GM10266 (cell line): Measurements from ENCODE around the gene KIF5B.
A peak's percentile ranks its signal among the peaks of the same experiment; 100 is the strongest.

Source experiments
- DNase-seq: peaks from one replicate; pipeline ENCODE4 v3.0.0; 2012; ENCODE audit errors: extremely low spot score
- CTCF ChIP-seq: IDR thresholded peaks from 2 replicates; pipeline ENCODE4 v1.5.1; 2012; ENCODE audit warnings: mild to moderate bottlenecking, low read depth; ENCODE audit not compliant: control insufficient read depth, insufficient read depth; ENCODE audit errors: missing control alignments

KIF5B gene

DNA sequence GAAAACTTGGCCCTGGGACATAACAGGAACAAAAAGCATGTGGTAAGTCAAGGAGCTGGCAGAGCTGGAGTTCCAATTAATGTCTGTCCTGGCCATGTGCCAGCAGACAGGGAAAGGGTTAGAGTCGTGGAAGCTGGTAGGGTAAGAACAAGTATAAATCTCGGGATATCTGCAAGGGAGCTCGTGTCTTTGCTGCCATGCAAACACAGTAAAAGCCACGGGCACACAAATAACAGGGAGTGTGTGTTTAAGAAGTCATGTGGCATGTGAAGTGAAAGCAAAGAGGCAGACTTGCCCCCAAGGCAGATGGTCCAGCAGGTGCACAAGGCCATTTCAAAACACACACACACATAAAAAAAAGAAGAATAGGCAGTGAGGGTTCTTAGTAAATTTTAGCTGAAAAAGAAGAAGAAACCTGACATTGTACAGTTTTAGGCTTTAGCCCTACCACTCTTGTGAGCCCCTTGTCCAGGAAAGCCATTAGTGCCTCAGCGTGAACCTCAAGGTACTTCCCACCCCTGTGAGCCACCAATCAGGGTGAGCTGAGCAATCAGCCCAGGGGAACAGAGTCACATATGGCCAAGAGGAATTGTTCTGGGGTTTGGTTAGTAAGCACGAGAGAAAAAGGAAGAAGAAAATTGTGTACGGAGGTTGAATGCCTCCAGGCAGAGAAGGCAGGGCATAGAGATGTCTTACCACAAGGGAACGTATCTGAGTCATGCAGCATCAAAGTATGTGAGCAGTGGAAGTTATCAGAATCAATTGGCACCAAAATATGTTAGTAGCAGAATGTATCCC lies 94.7 kb downstream of the KIF5B start:
- DNase-seq, result peak; percentile 28
- no peak for TF ChIP-seq CTCF

- TF ChIP-seq CTCF, result no peak
- no peak for DNase-seq
Measured at GRCh38 chr10:31959461-31960173, 96.6 kb downstream of the KIF5B start.
